PFSK-1 (cell line): ENCODE data around the gene SKOR2.

Experiments used
- FOXP2 ChIP-seq: optimal IDR thresholded peaks from 2 replicates; pipeline ENCODE3; 2011; ENCODE audit warnings: borderline replicate concordance, control low read depth, inconsistent platforms; ENCODE audit not compliant: insufficient read depth; ENCODE audit errors: extremely low read length, extremely low read depth
- POLR2AphosphoS5 ChIP-seq: IDR thresholded peaks from 2 replicates; pipeline ENCODE4 v1.6.1; 2012; ENCODE audit warnings: low read depth, mild to moderate bottlenecking, control low read depth, low read length, moderate library complexity
- SIN3A ChIP-seq: IDR thresholded peaks from 2 replicates; pipeline ENCODE4 v1.6.1; 2012; ENCODE audit warnings: mild to moderate bottlenecking, low read length, moderate library complexity, borderline replicate concordance; ENCODE audit not compliant: insufficient read depth
- TAF1 ChIP-seq: IDR thresholded peaks from 2 replicates; pipeline ENCODE4 v1.6.1; 2012; ENCODE audit warnings: low read length, control low read depth, borderline replicate concordance; ENCODE audit not compliant: insufficient read depth
- TF ChIP-seq, protein P1 (sequence below), 2 experiments: IDR thresholded peaks; 2 replicates each; pipeline versions ENCODE4 v1.6.1 to v1.8.0; 2011 to 2012; ENCODE audit warnings: low read depth in 2 of 2, low read length in 2 of 2, control low read depth in 1 of 2, inconsistent platforms in 1 of 2, mild to moderate bottlenecking in 1 of 2, moderate library complexity in 1 of 2; ENCODE audit not compliant: insufficient read depth in 1 of 2

Gene SKOR2

DNA sequence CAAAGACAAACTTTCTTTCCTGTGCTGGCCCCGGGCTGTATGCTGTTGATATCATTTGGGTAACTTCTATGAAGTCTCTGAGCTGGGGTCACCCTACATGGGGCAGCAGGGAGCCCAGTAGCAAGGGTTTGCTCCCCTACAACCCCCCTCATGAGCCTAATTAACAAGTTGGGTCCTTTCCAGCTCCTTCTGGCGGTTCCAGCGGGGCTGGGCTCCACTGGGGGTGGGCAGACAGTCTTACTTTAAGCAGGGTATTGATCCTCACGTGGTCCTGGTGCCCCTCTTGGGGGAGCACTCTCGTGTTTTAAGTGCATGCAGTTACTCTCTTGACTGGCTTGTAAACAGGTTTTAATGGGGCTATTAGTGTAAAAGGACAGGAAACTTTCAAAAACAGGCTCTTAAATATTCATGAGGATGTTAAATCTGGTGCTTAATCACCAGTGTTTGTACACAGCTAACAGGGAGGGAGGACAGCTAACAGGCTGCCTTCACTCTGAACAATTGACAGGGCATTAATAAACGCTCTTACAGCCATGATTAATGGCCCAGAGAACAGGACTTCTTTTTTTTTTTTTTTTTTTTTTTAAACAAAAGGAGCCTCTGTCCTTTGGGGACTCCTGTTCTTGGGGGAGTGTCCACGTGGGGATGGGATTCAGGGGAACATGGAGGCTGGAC is 36.6 kb upstream of the SKOR2 start:
- TF ChIP-seq SIN3A, result no peak
- TF ChIP-seq, protein P1, sequence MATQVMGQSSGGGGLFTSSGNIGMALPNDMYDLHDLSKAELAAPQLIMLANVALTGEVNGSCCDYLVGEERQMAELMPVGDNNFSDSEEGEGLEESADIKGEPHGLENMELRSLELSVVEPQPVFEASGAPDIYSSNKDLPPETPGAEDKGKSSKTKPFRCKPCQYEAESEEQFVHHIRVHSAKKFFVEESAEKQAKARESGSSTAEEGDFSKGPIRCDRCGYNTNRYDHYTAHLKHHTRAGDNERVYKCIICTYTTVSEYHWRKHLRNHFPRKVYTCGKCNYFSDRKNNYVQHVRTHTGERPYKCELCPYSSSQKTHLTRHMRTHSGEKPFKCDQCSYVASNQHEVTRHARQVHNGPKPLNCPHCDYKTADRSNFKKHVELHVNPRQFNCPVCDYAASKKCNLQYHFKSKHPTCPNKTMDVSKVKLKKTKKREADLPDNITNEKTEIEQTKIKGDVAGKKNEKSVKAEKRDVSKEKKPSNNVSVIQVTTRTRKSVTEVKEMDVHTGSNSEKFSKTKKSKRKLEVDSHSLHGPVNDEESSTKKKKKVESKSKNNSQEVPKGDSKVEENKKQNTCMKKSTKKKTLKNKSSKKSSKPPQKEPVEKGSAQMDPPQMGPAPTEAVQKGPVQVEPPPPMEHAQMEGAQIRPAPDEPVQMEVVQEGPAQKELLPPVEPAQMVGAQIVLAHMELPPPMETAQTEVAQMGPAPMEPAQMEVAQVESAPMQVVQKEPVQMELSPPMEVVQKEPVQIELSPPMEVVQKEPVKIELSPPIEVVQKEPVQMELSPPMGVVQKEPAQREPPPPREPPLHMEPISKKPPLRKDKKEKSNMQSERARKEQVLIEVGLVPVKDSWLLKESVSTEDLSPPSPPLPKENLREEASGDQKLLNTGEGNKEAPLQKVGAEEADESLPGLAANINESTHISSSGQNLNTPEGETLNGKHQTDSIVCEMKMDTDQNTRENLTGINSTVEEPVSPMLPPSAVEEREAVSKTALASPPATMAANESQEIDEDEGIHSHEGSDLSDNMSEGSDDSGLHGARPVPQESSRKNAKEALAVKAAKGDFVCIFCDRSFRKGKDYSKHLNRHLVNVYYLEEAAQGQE (IDR thresholded peaks at IDR 0.05; ENCODE audit: insufficient read depth in 1 of 2, low read depth in 2 of 2, low read length in 2 of 2), result no peak
- TF ChIP-seq TAF1, result no peak
- no peak for TF ChIP-seq FOXP2
- no peak for TF ChIP-seq POLR2AphosphoS5

DNA sequence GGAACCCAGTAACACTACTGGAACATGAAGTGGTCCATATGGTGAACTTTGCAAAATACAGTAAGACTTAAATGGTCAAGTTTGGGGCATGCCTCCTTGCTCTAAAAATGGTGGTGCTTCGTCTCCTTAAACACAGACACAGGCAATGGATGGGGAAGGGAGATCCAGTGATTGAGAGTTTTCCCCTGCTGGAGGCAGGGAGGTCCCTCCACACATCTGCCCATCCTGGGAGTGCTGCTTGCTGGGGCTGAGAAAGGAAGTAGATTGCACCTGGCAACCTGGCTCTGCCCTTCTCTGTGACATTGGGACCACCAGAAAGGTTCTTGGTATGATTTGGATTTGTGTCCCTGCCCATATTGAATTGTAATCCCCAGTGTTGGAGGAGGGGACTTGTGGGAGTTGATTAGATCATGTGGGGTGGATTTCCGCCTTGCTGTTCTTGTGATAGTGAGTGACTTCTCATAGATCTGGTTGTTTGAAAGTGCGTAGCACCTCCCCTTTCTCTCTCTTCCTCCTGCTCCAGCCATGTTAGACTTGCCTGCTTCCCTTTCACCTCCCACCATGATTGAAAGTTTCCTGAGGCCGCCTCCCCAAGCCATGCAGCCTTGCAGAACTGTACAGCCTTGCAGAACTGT is 35.4 kb upstream of the SKOR2 start:
- TF ChIP-seq FOXP2 (no peak), SIN3A (no peak), TAF1 (no peak), POLR2AphosphoS5 (no peak)
- TF ChIP-seq, protein P1 (IDR thresholded peaks at IDR 0.05; ENCODE audit: insufficient read depth in 1 of 2, low read depth in 2 of 2, low read length in 2 of 2), result no peak

DNA sequence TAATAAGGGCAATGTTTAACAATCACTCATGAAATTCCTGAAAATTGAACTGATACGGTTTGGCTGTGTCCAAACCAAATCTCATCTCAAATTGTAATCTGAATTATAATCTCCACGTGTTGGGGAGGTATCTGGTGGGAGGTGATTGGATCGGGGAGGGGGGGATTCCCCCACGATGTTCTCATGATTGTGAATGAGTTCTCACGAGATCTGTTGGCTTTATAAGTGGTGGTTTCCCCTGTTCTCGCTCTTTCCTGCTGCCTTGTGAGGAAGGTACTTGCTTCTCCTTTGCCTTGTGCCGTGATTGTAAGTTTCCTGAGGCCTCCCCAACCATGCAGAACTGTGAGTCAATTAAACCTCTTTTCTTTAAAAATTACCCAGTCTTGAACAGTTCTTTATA is 34.0 kb upstream of the SKOR2 start:
- TF ChIP-seq POLR2AphosphoS5 (no peak), FOXP2 (no peak), SIN3A (no peak), TAF1 (no peak)
- TF ChIP-seq, protein P1 (IDR thresholded peaks at IDR 0.05; ENCODE audit: insufficient read depth in 1 of 2, low read depth in 2 of 2, low read length in 2 of 2), result no peak

DNA sequence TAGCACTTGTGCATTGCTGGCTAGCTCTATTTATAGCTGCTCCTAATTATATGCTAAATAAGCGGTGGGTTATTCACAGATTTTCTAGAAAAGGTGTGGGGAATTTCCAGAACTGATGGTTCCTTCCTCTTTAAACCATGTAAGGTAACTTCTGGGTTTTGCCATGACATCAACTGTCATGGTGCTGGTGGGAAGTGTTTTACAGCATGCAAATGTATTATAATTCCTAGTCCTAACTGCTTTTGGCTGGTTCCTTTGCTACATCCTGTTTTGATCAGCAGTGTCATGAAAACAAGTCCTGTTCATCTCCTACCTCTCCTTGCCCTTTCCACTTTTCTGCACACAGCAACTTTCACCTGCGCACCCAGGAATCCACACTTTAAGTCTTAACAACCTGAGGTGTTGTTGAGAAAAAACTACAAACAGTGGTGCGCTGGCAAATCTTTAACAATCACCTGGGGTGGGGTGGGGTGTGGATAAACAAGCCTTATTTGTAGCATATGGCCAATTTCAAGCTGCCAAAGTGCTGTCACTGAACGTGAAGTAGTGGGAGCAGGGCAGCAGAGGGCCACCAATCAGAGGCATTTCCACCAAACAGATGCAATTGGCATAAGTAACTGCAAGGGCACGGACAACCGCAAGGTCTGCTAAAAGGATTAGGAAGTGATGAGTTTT is 33.4 kb upstream of the SKOR2 start:
- TF ChIP-seq FOXP2, result no peak
- TF ChIP-seq POLR2AphosphoS5, result no peak
- TF ChIP-seq, protein P1 (IDR thresholded peaks at IDR 0.05; ENCODE audit: insufficient read depth in 1 of 2, low read depth in 2 of 2, low read length in 2 of 2), result no peak
